ENCODE data around the gene GATAD2B.

Gene GATAD2B

GRCh38 chr1:153833171-153833570 lies 89.6 kb downstream of the GATAD2B start:
- DNase-seq (ENCODE audit: low read depth) = no peak
- no peak for TF ChIP-seq CTCF (conservative IDR thresholded peaks at IDR 0.05; ENCODE audit: low read depth, low read length)
- H3K4me3 ChIP-seq (ENCODE audit: low read depth, low read length) = no peak overlapping the region

- no peak overlapping the region for H3K4me3 ChIP-seq (ENCODE audit: low read depth, low read length)
- TF ChIP-seq CTCF (conservative IDR thresholded peaks at IDR 0.05; ENCODE audit: low read depth, low read length) = no peak
- no peak for DNase-seq (ENCODE audit: low read depth)
These were observed 90.5 kb downstream of the GATAD2B start for GRCh38 chr1:153832293-153832692.

- DNase-seq (ENCODE audit: low read depth) = no peak
- H3K4me3 ChIP-seq (ENCODE audit: low read depth, low read length) = no peak overlapping the region
- no peak for TF ChIP-seq CTCF (conservative IDR thresholded peaks at IDR 0.05; ENCODE audit: low read depth, low read length)
These were observed 91.7 kb downstream of the GATAD2B start for GRCh38 chr1:153831026-153831425.

GRCh38 chr1:153827168-153827964 lies 95.4 kb downstream of the GATAD2B start:
- no peak for TF ChIP-seq CTCF (conservative IDR thresholded peaks at IDR 0.05; ENCODE audit: low read depth, low read length)
- no peak for DNase-seq (ENCODE audit: low read depth)
- H3K4me3 ChIP-seq (ENCODE audit: low read depth, low read length) = no peak overlapping the region

GRCh38 chr1:153818876-153819275 lies 103.9 kb downstream of the GATAD2B start:
- no peak for TF ChIP-seq CTCF (conservative IDR thresholded peaks at IDR 0.05; ENCODE audit: low read depth, low read length)
- no peak for DNase-seq (ENCODE audit: low read depth)

GRCh38 chr1:153816283-153816889 lies 106.4 kb downstream of the GATAD2B start:
- no peak overlapping the region for H3K4me3 ChIP-seq (ENCODE audit: low read depth, low read length)
- no peak for DNase-seq (ENCODE audit: low read depth)
- TF ChIP-seq CTCF (conservative IDR thresholded peaks at IDR 0.05; ENCODE audit: low read depth, low read length) = no peak

More at GRCh38 chr1:153818876-153819275, 103.9 kb downstream of the GATAD2B start:
- no peak overlapping the region for H3K4me3 ChIP-seq (ENCODE audit: low read depth, low read length)
